Astrocyte (in vitro differentiated cells and primary cell): ENCODE measurements around the gene EID3.

ENCODE experiments used
- CTCF ChIP-seq: IDR thresholded peaks from 2 replicates; pipeline ENCODE4 v1.5.1; 2011; ENCODE audit warnings: low read depth, mild to moderate bottlenecking, inconsistent platforms, low read length, moderate library complexity; ENCODE audit not compliant: insufficient read depth
- EZH2 ChIP-seq: IDR thresholded peaks from 2 replicates; pipeline ENCODE4 v1.6.1; 2012; ENCODE audit warnings: mild to moderate bottlenecking, low read length, inconsistent platforms; ENCODE audit not compliant: insufficient read depth

GRCh38 chr12:104334581-104334980 is 31.0 kb downstream of the EID3 start:
- no peak for TF ChIP-seq CTCF
- no peak for TF ChIP-seq EZH2
